GM12872 (cell line): Measurements from ENCODE around the gene HGFAC.

Experiments used
- TF ChIP-seq, protein P1 (sequence below): IDR thresholded peaks from 3 replicates; pipeline ENCODE4 v1.5.1; 2011; ENCODE audit warnings: low read depth, mild to moderate bottlenecking, low read length, moderate library complexity; ENCODE audit not compliant: insufficient read depth

The HGFAC gene

GRCh38 chr4:3423406-3423805, 18.4 kb upstream of the HGFAC start:
- TF ChIP-seq, protein P1, sequence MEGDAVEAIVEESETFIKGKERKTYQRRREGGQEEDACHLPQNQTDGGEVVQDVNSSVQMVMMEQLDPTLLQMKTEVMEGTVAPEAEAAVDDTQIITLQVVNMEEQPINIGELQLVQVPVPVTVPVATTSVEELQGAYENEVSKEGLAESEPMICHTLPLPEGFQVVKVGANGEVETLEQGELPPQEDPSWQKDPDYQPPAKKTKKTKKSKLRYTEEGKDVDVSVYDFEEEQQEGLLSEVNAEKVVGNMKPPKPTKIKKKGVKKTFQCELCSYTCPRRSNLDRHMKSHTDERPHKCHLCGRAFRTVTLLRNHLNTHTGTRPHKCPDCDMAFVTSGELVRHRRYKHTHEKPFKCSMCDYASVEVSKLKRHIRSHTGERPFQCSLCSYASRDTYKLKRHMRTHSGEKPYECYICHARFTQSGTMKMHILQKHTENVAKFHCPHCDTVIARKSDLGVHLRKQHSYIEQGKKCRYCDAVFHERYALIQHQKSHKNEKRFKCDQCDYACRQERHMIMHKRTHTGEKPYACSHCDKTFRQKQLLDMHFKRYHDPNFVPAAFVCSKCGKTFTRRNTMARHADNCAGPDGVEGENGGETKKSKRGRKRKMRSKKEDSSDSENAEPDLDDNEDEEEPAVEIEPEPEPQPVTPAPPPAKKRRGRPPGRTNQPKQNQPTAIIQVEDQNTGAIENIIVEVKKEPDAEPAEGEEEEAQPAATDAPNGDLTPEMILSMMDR: no peak

- TF ChIP-seq, protein P1: no peak
These were observed 17.8 kb upstream of the HGFAC start for GRCh38 chr4:3423952-3424351.

GRCh38 chr4:3424522-3425095, 17.2 kb upstream of the HGFAC start:
- TF ChIP-seq, protein P1: no peak

- TF ChIP-seq, protein P1: no peak
These were observed 15.2 kb upstream of the HGFAC start for GRCh38 chr4:3426465-3427133.

DNA sequence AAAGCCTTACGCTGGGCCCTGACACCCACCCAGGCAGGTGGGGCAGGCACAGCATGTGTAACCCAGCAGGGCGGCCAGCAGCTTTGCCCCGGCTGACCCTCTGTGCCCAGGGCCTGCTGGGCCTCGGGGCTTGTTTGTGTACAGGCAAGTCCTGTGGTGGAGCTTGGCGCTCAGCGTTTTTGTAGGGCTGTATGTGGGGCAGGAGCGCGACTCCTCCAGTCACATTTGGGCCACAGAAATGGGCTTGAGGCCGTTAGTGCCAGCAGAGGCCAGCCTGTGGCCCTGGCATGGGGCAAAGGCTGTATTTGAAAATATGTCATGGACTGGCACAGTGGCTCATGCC, 14.7 kb upstream of the HGFAC start:
- TF ChIP-seq, protein P1: no peak

DNA sequence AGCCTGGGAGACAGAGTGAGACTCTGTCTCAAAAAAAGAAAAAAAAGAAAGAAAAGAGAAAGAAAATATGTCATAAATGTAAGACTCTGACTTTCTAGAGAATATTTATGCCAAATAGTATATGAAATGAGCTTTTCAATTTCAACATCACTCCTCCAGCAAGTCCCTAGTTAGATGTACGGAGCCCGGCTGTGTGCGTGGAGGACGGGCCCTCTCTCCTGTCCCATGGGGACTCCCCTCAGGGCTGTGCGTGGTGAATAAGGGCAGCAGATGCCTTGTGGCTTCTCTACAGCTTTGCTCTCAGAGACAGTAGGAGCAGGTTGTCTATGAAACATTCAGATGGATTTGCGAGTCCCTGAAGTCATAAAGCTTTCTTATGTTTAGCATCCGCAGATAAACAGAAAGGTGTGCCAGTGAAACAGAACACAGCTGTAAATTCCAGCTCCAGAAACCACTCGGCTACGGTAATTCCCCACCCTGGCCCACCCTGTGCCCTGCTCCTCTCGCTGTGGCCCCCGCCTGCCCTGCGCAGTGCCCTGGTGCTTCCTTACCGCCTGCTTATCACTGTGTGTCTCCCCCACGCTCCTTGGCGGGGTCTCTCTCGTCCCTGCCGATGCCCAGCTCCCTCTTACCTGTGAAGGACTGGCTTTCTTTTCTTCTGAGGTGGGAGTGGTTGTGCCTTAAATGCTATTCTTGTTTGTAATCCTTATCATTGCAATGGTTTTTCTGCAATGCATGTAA, 13.9 kb upstream of the HGFAC start:
- TF ChIP-seq, protein P1: no peak

DNA sequence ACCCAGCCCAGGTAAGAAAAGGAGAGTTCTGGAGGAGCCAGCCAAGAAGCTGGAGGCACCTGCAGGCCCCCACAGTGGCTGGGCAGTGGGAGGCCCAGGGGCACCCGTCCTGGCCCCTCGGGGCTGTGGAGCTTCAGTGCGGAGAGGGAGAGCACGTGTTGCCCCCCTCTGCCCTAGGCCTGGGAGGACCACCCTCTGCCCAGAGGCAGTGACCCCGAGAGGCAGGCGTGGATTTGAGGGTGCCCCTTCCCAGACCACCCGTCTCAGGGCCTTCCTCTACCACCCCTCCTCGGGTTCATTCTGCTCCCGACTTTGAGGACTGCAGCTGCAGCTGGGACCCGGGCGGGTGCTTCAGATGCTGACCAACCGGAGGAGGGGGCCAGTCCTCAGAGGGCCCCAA, 12.1 kb upstream of the HGFAC start:
- TF ChIP-seq, protein P1: no peak
